Activated naive CD4-positive, alpha-beta T cell treated with anti-CD3 and anti-CD28 coated beads, Interleukin-2, amount 50 U/mL, for 72 hours (primary cell): ENCODE results near the gene ADAMTS16. TPM values are rescaled to one million over a fixed set of nuclear protein-coding genes. Genes with fewer than 3 reads are reported as not detected.

Source experiments
- ATAC-seq, 2 donors: fragments of 150-1000 bp; cut with Tn5 transposase; 2 replicates each; pipeline ENCODE4 v1.10.0; 2021; ENCODE audit warnings: mild to moderate bottlenecking in 2 of 2, moderate library complexity in 2 of 2
- DNase-seq, 2 donors: peaks; one replicate each; pipeline ENCODE4 v3.0.0; 2021 to 2022; ENCODE audit warnings: low spot score in 2 of 2
- H3K27ac Mint-ChIP-seq, 2 donors: one replicate each; pipeline ENCODE4 v1.8.0; 2022; ENCODE audit warnings: mild to moderate bottlenecking in 2 of 2, mixed read lengths in 2 of 2
- H3K36me3 Mint-ChIP-seq, 2 donors: one replicate each; pipeline ENCODE4 v1.8.0; 2022; ENCODE audit warnings: mixed read lengths in 2 of 2
- H3K9me3 Mint-ChIP-seq, 2 donors: one replicate each; pipeline ENCODE4 v1.8.0; 2022; ENCODE audit warnings: mixed read lengths in 2 of 2
- total RNA-seq, 2 donors: library from RNA; stranded (reverse); gene quantifications; one replicate each; pipeline ENCODE4 v1.2.3, GENCODE V29; 2022

Gene ADAMTS16
- total RNA-seq, 2 donors from 2014 or later: not detected

DNA sequence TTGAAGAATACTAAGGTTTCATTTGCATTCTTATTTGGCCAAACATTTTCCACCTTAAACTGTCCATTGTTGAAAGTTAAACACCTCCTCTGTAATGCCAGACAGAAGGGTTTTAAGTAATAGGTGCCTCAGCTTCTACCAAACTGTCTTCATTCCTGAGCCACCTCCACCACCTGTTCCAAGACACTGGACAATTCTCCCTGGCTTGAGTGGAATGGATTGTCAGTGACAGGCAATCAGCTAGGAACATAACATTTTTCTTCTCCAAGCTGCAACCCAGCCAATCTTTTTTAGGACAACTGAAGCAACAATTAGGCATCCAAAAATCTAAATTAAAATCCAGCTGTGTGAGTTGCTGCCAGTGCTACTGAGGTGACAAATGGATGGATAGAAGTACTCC is 208.4 kb downstream of the ADAMTS16 start:
- ATAC-seq: no peak
- Mint-ChIP-seq H3K9me3 (no peaks in the 10 kb centered on the region), H3K27ac (no peak overlapping the region), H3K36me3 (no peaks in the 10 kb centered on the region)
- DNase-seq: no peak

GRCh38 chr5:5350101-5350500 is 210.0 kb downstream of the ADAMTS16 start:
- no peak for DNase-seq
- no peak overlapping the region for H3K27ac Mint-ChIP-seq
- H3K36me3 Mint-ChIP-seq: no peaks in the 10 kb centered on the region
- ATAC-seq: no peak
- no peaks in the 10 kb centered on the region for H3K9me3 Mint-ChIP-seq

- H3K9me3 Mint-ChIP-seq: no peaks in the 10 kb centered on the region
- no peak for DNase-seq
These were observed 211.3 kb downstream of the ADAMTS16 start for GRCh38 chr5:5351288-5351979.

DNA sequence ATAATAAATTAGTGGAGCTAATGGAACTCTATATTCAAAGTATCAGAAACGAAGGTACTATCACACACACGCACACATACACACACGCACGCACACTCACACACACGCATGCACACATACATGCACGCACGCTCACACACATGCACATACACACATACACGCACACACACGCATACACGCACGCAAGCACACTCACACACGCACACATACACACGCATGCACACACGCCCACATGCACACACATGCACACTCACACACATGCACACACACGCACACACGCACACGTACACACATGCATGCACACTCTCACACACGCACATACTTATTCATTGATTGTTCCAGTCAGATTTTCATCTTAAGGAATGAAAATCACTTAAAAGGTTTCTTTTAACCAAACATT is 212.5 kb downstream of the ADAMTS16 start:
- DNase-seq: no peak
- no peaks in the 10 kb centered on the region for H3K9me3 Mint-ChIP-seq
- no peaks in the 10 kb centered on the region for H3K36me3 Mint-ChIP-seq
- no peak for ATAC-seq
- H3K27ac Mint-ChIP-seq: no peak overlapping the region

More at GRCh38 chr5:5351288-5351979, 211.3 kb downstream of the ADAMTS16 start:
- ATAC-seq: no peak
- Mint-ChIP-seq H3K27ac (no peak overlapping the region), H3K36me3 (no peaks in the 10 kb centered on the region)

DNA sequence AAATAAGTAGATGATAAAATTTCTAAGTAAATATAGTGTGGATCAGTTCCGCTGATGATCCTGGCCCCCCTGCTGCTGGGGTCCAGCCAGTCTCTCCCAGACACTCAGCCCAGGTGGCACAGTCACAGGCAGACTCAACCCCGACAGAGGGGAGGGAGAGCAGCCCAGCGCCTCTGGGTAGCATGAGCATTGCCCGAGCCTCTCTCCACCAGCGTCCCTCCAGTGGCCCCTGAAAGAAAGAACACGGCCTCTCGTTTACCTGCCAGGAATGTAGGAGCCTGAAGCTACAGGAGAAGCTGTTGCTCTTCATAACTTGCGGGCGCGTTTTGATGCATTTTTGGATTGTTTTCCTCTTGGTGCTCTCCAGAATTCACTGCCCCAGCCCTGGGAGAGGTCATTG is 213.6 kb downstream of the ADAMTS16 start:
- H3K27ac Mint-ChIP-seq: no peak overlapping the region
- H3K9me3 Mint-ChIP-seq: no peaks in the 10 kb centered on the region
- ATAC-seq (no peak), DNase-seq (no peak)
- no peaks in the 10 kb centered on the region for H3K36me3 Mint-ChIP-seq

- no peak for ATAC-seq
These were observed 216.6 kb downstream of the ADAMTS16 start for GRCh38 chr5:5356765-5357164.

GRCh38 chr5:5359618-5360017 is 219.5 kb downstream of the ADAMTS16 start:
- DNase-seq (no peak), ATAC-seq (no peak)
- no peaks in the 10 kb centered on the region for H3K36me3 Mint-ChIP-seq
- no peak overlapping the region for H3K27ac Mint-ChIP-seq
- H3K9me3 Mint-ChIP-seq: no peaks in the 10 kb centered on the region

More at GRCh38 chr5:5356765-5357164, 216.6 kb downstream of the ADAMTS16 start:
- no peaks in the 10 kb centered on the region for H3K9me3 Mint-ChIP-seq
- H3K27ac Mint-ChIP-seq: no peak overlapping the region
- no peak for DNase-seq
- no peaks in the 10 kb centered on the region for H3K36me3 Mint-ChIP-seq

GRCh38 chr5:5360363-5360940 is 220.3 kb downstream of the ADAMTS16 start:
- H3K9me3 Mint-ChIP-seq: no peaks in the 10 kb centered on the region
- DNase-seq: no peak
- no peak for ATAC-seq
- no peaks in the 10 kb centered on the region for H3K36me3 Mint-ChIP-seq
- no peak overlapping the region for H3K27ac Mint-ChIP-seq

DNA sequence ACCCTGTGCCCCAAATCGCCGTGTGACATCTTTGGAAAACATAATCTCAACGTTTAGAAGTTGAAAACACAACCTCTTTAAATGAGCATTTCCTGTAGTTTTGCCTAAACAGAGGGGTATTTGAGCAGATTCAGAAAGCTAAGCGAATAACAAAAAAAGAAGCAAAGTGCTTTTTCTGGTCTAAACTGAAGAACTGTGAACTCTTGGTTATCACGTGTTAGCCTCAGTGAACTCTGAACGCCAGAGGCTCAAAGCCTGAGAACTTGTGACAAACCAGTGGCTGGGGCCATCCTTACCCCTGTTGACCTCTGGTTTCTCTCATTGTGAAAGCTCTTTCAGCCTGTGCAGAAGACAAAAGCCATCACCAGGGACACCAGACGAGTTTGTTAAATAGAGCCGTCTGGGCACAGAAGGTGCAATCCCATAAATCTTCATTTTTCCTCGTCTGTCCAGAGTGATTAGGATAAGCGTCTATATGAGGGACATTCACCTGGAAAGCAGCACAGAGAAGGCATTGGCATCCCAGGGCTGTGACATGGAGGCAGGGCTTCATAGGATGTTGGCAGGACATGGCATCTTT is 220.9 kb downstream of the ADAMTS16 start:
- Mint-ChIP-seq H3K9me3 (no peaks in the 10 kb centered on the region), H3K27ac (no peak overlapping the region), H3K36me3 (no peaks in the 10 kb centered on the region)
- ATAC-seq (no peak), DNase-seq (no peak)

- ATAC-seq: no peak
- Mint-ChIP-seq H3K27ac (no peak overlapping the region), H3K36me3 (no peaks in the 10 kb centered on the region), H3K9me3 (no peaks in the 10 kb centered on the region)
- no peak for DNase-seq
These were observed 222.9 kb downstream of the ADAMTS16 start for GRCh38 chr5:5363045-5363444.

- DNase-seq: no peak
- no peak overlapping the region for H3K27ac Mint-ChIP-seq
- no peaks in the 10 kb centered on the region for H3K36me3 Mint-ChIP-seq
- H3K9me3 Mint-ChIP-seq: no peaks in the 10 kb centered on the region
- ATAC-seq: no peak
These were observed 224.8 kb downstream of the ADAMTS16 start for GRCh38 chr5:5364932-5365331.

GRCh38 chr5:5367739-5368138 is 227.6 kb downstream of the ADAMTS16 start:
- no peaks in the 10 kb centered on the region for H3K9me3 Mint-ChIP-seq
- H3K36me3 Mint-ChIP-seq: no peaks in the 10 kb centered on the region
- no peak overlapping the region for H3K27ac Mint-ChIP-seq

DNA sequence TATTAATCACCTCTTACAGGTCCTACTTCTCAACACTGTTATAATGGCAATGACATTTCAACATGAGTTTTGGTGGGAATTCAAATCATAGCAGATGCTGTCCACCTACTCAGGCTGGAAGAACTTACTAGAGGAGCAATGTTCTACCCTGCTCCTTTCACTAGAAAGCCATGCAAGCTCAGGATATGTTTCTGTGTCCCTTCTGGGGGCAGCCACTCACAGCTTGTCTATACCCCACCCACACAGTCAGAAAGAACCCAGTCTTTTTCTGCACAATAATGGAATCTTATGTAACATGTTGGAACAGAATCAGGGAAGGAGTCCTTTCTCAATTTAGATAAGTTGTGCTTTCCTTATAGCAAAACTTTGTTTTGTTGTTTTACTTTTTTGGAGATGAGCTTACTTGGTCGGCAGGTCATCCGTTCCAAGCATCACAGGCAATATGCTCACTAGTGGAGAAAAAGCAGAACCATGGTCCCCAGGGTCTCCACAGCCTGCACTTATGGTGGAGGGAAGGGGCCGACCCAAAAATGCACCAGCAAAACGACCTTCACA is 229.0 kb downstream of the ADAMTS16 start:
- no peak for DNase-seq
- Mint-ChIP-seq H3K27ac (no peak overlapping the region), H3K9me3 (no peaks in the 10 kb centered on the region), H3K36me3 (no peaks in the 10 kb centered on the region)
- no peak for ATAC-seq

More at GRCh38 chr5:5367739-5368138, 227.6 kb downstream of the ADAMTS16 start:
- ATAC-seq: no peak
- DNase-seq: no peak
